HG02870 (cell line): ENCODE measurements around the gene ZFP69.
"Not testable (repeated sequence)": the region's sequence is repeated elsewhere in the genome, so short reads cannot be mapped to it uniquely, and the experiment has no call there.

Source experiments
- ATAC-seq: cut with Tn5 transposase; IDR thresholded peaks from one replicate; pipeline ENCODE4 v1.9.1; 2021; ENCODE audit warnings: mild to moderate bottlenecking, moderate library complexity; ENCODE audit not compliant: unreplicated experiment

Gene ZFP69

GRCh38 chr1:40476924-40477677 lies at the start of gene ZFP69:
TSS of gene ZFP69 (plus strand) at chr1:40477290. CDS start at chr1:40479362, 2,072 bp downstream.
- ATAC-seq, result peak; percentile 58

- no peak for ATAC-seq
These were observed 45.7 kb upstream of the ZFP69 start for GRCh38 chr1:40431385-40431784.

GRCh38 chr1:40432644-40433390 lies 44.3 kb upstream of the ZFP69 start:
- no peak for ATAC-seq

GRCh38 chr1:40435471-40435870 lies 41.6 kb upstream of the ZFP69 start:
- no peak for ATAC-seq

GRCh38 chr1:40435876-40436275 lies 41.2 kb upstream of the ZFP69 start:
- ATAC-seq, result no peak

- ATAC-seq, result no peak
These were observed 38.6 kb upstream of the ZFP69 start for GRCh38 chr1:40438391-40439015.

GRCh38 chr1:40439247-40439646 lies 37.8 kb upstream of the ZFP69 start:
- ATAC-seq, result no peak

GRCh38 chr1:40449684-40450494 lies 27.2 kb upstream of the ZFP69 start, which contains the start of gene ZFP69B:
TSS of gene ZFP69B (plus strand) at chr1:40450476. CDS start at chr1:40450962, 486 bp downstream.
- ATAC-seq, result peak; percentile 70

GRCh38 chr1:40450495-40451237 lies 26.4 kb upstream of the ZFP69 start:
- peak; percentile 39 for ATAC-seq

- ATAC-seq, result peak; percentile 12
These were observed 25.9 kb upstream of the ZFP69 start for GRCh38 chr1:40451238-40451585.

GRCh38 chr1:40454873-40455272 lies 22.2 kb upstream of the ZFP69 start:
- ATAC-seq, result no peak

- ATAC-seq, result no peak
These were observed 14.0 kb upstream of the ZFP69 start for GRCh38 chr1:40462956-40463590.

- no peak for ATAC-seq
These were observed 7.8 kb upstream of the ZFP69 start for GRCh38 chr1:40469327-40469726.

GRCh38 chr1:40475268-40475667 lies 1.8 kb upstream of the ZFP69 start:
- ATAC-seq, result no peak

- ATAC-seq, result peak; percentile 24
These were observed 576 bp downstream of the ZFP69 start for GRCh38 chr1:40477678-40478053.

- ATAC-seq, result no peak
These were observed 1.2 kb downstream of the ZFP69 start for GRCh38 chr1:40478276-40478675.

- no peak for ATAC-seq
These were observed 2.1 kb downstream of the ZFP69 start for GRCh38 chr1:40479156-40479555.

GRCh38 chr1:40495315-40495903 lies 18.3 kb downstream of the ZFP69 start:
- no peak for ATAC-seq

GRCh38 chr1:40502651-40503050 lies 25.6 kb downstream of the ZFP69 start:
- ATAC-seq, result not testable (repeated sequence)
